GM23338 (cell line): ENCODE measurements around the gene ZBTB7B.

Experiments
- CREB1 ChIP-seq: fragments of 250-450 bp; sonication (Bioruptor Pico); IDR thresholded peaks from 2 replicates; pipeline ENCODE4 v1.5.0; 2020; ENCODE audit warnings: low read depth, mild to moderate bottlenecking, moderate library complexity
- EZH2 ChIP-seq: fragments of 200-600 bp; sonication (generic); IDR thresholded peaks from one replicate; pipeline ENCODE4 v1.8.0; 2017; ENCODE audit warnings: antibody characterized with exemption, mild to moderate bottlenecking, low read depth; ENCODE audit not compliant: unreplicated experiment
- EZH2phosphoT487 ChIP-seq: fragments of 200-600 bp; sonication (generic); IDR thresholded peaks from one replicate; pipeline ENCODE4 v1.8.1; 2018; ENCODE audit warnings: antibody characterized with exemption; ENCODE audit not compliant: unreplicated experiment
- JUNB ChIP-seq: IDR thresholded peaks from one replicate; pipeline ENCODE4 v1.6.1; 2016; ENCODE audit warnings: antibody characterized with exemption; ENCODE audit not compliant: unreplicated experiment
- POLR2AphosphoS5 ChIP-seq: IDR thresholded peaks from 2 replicates; pipeline ENCODE4 v1.6.1; 2016; ENCODE audit warnings: antibody characterized with exemption, low read depth
- ZNF114 ChIP-seq: fragments of 250-450 bp; sonication (Bioruptor Pico); IDR thresholded peaks from 2 replicates; pipeline ENCODE4 v1.5.0; 2020; ENCODE audit warnings: mild to moderate bottlenecking, moderate library complexity
- TF ChIP-seq, protein P1 (sequence below), 2 experiments: fragments of 200-600 bp in 1 of 2; sonication (generic) in 1 of 2; conservative IDR thresholded peaks; 2 replicates each; pipeline versions ENCODE4 v1.5.1 to v1.6.1; 2016 to 2017; ENCODE audit warnings: antibody characterized with exemption in 2 of 2, low read depth in 2 of 2, mild to moderate bottlenecking in 2 of 2, moderate library complexity in 1 of 2
- TF ChIP-seq, protein P2 (sequence below): fragments of 250-450 bp; sonication (Bioruptor Pico); IDR thresholded peaks from 2 replicates; pipeline ENCODE4 v1.5.0; 2020; ENCODE audit warnings: mild to moderate bottlenecking, moderate library complexity
- TF ChIP-seq, protein P3 (sequence below): IDR thresholded peaks from one replicate; pipeline ENCODE4 v1.6.1; 2018; ENCODE audit warnings: antibody characterized with exemption; ENCODE audit not compliant: unreplicated experiment

DNA sequence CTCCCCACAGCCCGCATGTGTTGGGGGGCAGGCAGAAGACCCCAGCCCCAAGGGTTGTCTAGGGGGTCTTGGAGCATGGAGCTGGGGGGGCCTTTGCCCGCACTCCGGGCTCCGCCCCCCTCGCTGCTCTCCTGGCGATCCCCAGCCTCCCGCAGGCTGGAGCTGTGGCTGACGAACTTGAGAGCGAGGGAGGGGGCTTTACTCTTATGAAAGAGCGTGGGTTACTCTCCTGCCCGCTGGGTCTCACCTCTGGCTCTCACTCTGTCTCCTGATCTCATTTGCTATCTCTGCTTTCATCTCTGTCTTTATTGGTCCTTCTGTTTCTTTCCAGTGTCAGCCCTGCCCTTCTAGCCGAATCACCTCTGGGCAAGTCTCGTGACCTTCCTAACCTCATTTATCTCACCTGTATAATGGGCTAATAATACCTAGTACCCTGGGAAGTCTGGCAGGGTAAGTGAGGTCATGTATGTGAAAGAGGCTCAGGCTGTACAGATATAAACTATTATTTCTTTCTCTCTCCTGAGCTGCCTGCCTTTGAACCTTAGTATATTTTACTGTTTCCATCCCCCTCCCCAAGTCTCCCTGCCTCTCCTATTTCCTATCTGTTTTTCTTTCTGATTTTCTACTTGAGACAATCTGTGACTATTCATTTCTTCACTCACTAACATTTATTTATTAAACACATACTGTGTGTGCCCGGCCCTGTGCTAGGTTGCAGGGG is 61.7 kb downstream of the ZBTB7B start:
- TF ChIP-seq, protein P1, sequence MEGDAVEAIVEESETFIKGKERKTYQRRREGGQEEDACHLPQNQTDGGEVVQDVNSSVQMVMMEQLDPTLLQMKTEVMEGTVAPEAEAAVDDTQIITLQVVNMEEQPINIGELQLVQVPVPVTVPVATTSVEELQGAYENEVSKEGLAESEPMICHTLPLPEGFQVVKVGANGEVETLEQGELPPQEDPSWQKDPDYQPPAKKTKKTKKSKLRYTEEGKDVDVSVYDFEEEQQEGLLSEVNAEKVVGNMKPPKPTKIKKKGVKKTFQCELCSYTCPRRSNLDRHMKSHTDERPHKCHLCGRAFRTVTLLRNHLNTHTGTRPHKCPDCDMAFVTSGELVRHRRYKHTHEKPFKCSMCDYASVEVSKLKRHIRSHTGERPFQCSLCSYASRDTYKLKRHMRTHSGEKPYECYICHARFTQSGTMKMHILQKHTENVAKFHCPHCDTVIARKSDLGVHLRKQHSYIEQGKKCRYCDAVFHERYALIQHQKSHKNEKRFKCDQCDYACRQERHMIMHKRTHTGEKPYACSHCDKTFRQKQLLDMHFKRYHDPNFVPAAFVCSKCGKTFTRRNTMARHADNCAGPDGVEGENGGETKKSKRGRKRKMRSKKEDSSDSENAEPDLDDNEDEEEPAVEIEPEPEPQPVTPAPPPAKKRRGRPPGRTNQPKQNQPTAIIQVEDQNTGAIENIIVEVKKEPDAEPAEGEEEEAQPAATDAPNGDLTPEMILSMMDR (conservative IDR thresholded peaks at IDR 0.05; ENCODE audit: low read depth in 2 of 2) = no peak
- TF ChIP-seq EZH2 (no peak), ZNF114 (CRISPR knock-in tag) (no peak), POLR2AphosphoS5 (no peak), CREB1 (CRISPR knock-in tag) (no peak), EZH2phosphoT487 (no peak), JUNB (no peak)
- TF ChIP-seq, protein P2, sequence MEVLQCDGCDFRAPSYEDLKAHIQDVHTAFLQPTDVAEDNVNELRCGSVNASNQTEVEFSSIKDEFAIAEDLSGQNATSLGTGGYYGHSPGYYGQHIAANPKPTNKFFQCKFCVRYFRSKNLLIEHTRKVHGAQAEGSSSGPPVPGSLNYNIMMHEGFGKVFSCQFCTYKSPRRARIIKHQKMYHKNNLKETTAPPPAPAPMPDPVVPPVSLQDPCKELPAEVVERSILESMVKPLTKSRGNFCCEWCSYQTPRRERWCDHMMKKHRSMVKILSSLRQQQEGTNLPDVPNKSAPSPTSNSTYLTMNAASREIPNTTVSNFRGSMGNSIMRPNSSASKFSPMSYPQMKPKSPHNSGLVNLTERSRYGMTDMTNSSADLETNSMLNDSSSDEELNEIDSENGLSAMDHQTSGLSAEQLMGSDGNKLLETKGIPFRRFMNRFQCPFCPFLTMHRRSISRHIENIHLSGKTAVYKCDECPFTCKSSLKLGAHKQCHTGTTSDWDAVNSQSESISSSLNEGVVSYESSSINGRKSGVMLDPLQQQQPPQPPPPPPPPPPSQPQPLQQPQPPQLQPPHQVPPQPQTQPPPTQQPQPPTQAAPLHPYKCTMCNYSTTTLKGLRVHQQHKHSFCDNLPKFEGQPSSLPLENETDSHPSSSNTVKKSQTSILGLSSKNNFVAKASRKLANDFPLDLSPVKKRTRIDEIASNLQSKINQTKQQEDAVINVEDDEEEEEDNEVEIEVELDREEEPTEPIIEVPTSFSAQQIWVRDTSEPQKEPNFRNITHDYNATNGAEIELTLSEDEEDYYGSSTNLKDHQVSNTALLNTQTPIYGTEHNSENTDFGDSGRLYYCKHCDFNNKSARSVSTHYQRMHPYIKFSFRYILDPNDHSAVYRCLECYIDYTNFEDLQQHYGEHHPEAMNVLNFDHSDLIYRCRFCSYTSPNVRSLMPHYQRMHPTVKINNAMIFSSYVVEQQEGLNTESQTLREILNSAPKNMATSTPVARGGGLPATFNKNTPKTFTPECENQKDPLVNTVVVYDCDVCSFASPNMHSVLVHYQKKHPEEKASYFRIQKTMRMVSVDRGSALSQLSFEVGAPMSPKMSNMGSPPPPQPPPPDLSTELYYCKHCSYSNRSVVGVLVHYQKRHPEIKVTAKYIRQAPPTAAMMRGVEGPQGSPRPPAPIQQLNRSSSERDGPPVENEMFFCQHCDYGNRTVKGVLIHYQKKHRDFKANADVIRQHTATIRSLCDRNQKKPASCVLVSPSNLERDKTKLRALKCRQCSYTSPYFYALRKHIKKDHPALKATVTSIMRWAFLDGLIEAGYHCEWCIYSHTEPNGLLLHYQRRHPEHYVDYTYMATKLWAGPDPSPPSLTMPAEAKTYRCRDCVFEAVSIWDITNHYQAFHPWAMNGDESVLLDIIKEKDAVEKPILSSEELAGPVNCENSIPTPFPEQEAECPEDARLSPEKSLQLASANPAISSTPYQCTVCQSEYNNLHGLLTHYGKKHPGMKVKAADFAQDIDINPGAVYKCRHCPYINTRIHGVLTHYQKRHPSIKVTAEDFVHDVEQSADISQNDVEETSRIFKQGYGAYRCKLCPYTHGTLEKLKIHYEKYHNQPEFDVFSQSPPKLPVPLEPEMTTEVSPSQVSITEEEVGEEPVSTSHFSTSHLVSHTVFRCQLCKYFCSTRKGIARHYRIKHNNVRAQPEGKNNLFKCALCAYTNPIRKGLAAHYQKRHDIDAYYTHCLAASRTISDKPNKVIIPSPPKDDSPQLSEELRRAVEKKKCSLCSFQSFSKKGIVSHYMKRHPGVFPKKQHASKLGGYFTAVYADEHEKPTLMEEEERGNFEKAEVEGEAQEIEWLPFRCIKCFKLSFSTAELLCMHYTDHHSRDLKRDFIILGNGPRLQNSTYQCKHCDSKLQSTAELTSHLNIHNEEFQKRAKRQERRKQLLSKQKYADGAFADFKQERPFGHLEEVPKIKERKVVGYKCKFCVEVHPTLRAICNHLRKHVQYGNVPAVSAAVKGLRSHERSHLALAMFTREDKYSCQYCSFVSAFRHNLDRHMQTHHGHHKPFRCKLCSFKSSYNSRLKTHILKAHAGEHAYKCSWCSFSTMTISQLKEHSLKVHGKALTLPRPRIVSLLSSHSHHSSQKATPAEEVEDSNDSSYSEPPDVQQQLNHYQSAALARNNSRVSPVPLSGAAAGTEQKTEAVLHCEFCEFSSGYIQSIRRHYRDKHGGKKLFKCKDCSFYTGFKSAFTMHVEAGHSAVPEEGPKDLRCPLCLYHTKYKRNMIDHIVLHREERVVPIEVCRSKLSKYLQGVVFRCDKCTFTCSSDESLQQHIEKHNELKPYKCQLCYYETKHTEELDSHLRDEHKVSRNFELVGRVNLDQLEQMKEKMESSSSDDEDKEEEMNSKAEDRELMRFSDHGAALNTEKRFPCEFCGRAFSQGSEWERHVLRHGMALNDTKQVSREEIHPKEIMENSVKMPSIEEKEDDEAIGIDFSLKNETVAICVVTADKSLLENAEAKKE = no peak
- TF ChIP-seq, protein P3, sequence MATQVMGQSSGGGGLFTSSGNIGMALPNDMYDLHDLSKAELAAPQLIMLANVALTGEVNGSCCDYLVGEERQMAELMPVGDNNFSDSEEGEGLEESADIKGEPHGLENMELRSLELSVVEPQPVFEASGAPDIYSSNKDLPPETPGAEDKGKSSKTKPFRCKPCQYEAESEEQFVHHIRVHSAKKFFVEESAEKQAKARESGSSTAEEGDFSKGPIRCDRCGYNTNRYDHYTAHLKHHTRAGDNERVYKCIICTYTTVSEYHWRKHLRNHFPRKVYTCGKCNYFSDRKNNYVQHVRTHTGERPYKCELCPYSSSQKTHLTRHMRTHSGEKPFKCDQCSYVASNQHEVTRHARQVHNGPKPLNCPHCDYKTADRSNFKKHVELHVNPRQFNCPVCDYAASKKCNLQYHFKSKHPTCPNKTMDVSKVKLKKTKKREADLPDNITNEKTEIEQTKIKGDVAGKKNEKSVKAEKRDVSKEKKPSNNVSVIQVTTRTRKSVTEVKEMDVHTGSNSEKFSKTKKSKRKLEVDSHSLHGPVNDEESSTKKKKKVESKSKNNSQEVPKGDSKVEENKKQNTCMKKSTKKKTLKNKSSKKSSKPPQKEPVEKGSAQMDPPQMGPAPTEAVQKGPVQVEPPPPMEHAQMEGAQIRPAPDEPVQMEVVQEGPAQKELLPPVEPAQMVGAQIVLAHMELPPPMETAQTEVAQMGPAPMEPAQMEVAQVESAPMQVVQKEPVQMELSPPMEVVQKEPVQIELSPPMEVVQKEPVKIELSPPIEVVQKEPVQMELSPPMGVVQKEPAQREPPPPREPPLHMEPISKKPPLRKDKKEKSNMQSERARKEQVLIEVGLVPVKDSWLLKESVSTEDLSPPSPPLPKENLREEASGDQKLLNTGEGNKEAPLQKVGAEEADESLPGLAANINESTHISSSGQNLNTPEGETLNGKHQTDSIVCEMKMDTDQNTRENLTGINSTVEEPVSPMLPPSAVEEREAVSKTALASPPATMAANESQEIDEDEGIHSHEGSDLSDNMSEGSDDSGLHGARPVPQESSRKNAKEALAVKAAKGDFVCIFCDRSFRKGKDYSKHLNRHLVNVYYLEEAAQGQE = no peak
